Gastrocnemius medialis (tissue), 4 donors: Measurements from ENCODE around the gene ARHGAP11B. TPM values are rescaled to one million over a fixed set of nuclear protein-coding genes. Genes with fewer than 3 reads are reported as not detected.
"Not testable (repeated sequence)": the region's sequence is repeated elsewhere in the genome, so short reads cannot be mapped to it uniquely, and the experiment has no call there.

Experiments
- ATAC-seq, 2 donors: fragments of 150-250 bp; one replicate each; pipeline ENCODE4 v1.9.1; 2016
- DNase-seq, 2 donors: peaks; one replicate each; pipeline ENCODE4 v3.0.0-alpha.2; 2019
- H3K27ac ChIP-seq, 4 donors: fragments of 200-600 bp; sonication (generic); 1 replicate in 1 of 4; 2 replicates in 3 of 4; pipeline ENCODE4 v1.5.1; 2016 to 2018; ENCODE audit warnings: mild to moderate bottlenecking in 2 of 4, moderate library complexity in 1 of 4
- H3K27me3 ChIP-seq, 3 donors: fragments of 200-600 bp; sonication (generic) in 2 of 3; 1 replicate in 1 of 3; 2 replicates in 2 of 3; pipeline versions ENCODE4 v1.5.1 to v1.6.0; 2016 to 2019; ENCODE audit warnings: mild to moderate bottlenecking in 1 of 3, moderate library complexity in 1 of 3
- H3K36me3 ChIP-seq, 2 donors: fragments of 200-600 bp; sonication (generic) in 1 of 2; one replicate each; pipeline ENCODE4 v1.5.1; 2017 to 2018
- H3K4me1 ChIP-seq, 2 donors: fragments of 200-600 bp; sonication (generic) in 1 of 2; one replicate each; pipeline ENCODE4 v1.5.1; 2016 to 2017; ENCODE audit warnings: mild to moderate bottlenecking in 2 of 2
- H3K4me3 ChIP-seq, 4 donors: fragments of 200-600 bp; sonication (generic) in 3 of 4; 1 replicate in 1 of 4; 2 replicates in 3 of 4; pipeline ENCODE4 v1.5.1; 2016 to 2019; ENCODE audit warnings: mild to moderate bottlenecking in 2 of 4
- H3K9me3 ChIP-seq, 3 donors: fragments of 200-600 bp; sonication (generic) in 2 of 3; 1 replicate in 1 of 3; 2 replicates in 2 of 3; pipeline ENCODE4 v1.5.1; 2016 to 2019
- POLR2A ChIP-seq, 2 donors: fragments of 450-650 bp; IDR thresholded peaks; one replicate each; pipeline ENCODE4 v1.6.1; 2017; ENCODE audit warnings: antibody characterized with exemption in 2 of 2, mild to moderate bottlenecking in 2 of 2, moderate library complexity in 2 of 2
- in situ Hi-C, 4 donors: fragments of 200-750 bp; cut with MboI; loops; one replicate each; pipeline versions ENCODE4 v1.15.0 to v1.8.0; 2017; ENCODE audit warnings: low sequenced_read_pairs in 4 of 4
- intact Hi-C: fragments of 100-400 bp; cut with DNase I; formaldehyde crosslinking; loops from one replicate; pipeline ENCODE4 v1.15.1; 2023; ENCODE audit warnings: low total_unique reads
- total RNA-seq, 4 donors: library from RNA; depleted of rRNA; stranded (reverse); fragments of >200 nt; gene quantifications; one replicate each; pipeline versions ENCODE4 v1.1.0 to v1.2.3, GENCODE V29; 2016
- TF ChIP-seq, protein P1 (sequence below), 5 experiments: fragments of 450-650 bp in 3 of 5; fragments of 200-600 bp in 2 of 5; sonication (generic) in 2 of 5; IDR thresholded peaks in 4 of 5; conservative IDR thresholded peaks in 1 of 5; 1 replicate in 4 of 5; 2 replicates in 1 of 5; pipeline ENCODE4 v1.5.1; 2016 to 2019; ENCODE audit warnings: antibody characterized with exemption in 5 of 5, mild to moderate bottlenecking in 3 of 5, moderate library complexity in 3 of 5

ARHGAP11B gene

DNA sequence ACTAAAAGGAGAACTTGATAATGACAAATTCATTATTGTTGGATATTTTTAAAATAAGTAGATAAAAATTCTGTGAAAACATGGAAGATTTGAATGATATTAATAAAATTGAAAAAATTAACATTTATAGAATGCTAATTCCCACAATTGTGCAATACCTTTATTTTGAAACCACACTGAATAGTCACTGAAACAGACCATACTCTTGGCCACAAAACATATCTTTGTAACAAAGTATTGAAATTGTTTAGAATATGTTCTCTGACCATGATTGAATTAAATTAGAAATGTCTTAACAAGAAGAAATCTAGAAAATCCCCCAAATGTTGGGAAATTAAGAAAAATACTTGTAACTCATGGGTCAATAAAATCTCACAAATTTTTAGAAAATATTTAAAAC, 49.2 kb downstream of the ARHGAP11B start:
- in situ Hi-C loops (no loop called here), intact Hi-C loops (no loop called here)
- no peak overlapping the region for H3K27ac ChIP-seq
- H3K4me3 ChIP-seq, result no peak overlapping the region
- H3K36me3 ChIP-seq, result no peaks in the 10 kb centered on the region
- no peaks in the 10 kb centered on the region for H3K4me1 ChIP-seq
- TF ChIP-seq, protein P1, sequence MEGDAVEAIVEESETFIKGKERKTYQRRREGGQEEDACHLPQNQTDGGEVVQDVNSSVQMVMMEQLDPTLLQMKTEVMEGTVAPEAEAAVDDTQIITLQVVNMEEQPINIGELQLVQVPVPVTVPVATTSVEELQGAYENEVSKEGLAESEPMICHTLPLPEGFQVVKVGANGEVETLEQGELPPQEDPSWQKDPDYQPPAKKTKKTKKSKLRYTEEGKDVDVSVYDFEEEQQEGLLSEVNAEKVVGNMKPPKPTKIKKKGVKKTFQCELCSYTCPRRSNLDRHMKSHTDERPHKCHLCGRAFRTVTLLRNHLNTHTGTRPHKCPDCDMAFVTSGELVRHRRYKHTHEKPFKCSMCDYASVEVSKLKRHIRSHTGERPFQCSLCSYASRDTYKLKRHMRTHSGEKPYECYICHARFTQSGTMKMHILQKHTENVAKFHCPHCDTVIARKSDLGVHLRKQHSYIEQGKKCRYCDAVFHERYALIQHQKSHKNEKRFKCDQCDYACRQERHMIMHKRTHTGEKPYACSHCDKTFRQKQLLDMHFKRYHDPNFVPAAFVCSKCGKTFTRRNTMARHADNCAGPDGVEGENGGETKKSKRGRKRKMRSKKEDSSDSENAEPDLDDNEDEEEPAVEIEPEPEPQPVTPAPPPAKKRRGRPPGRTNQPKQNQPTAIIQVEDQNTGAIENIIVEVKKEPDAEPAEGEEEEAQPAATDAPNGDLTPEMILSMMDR (IDR thresholded peaks at IDR 0.05 in 4 of 5, conservative IDR thresholded peaks at IDR 0.05 in 1 of 5), result no peak
- no peak for TF ChIP-seq POLR2A (IDR thresholded peaks at IDR 0.05)
- H3K27me3 ChIP-seq, result no peaks in the 10 kb centered on the region
- no peak for ATAC-seq
- DNase-seq, result no peak
- H3K9me3 ChIP-seq, result no peaks in the 10 kb centered on the region

DNA sequence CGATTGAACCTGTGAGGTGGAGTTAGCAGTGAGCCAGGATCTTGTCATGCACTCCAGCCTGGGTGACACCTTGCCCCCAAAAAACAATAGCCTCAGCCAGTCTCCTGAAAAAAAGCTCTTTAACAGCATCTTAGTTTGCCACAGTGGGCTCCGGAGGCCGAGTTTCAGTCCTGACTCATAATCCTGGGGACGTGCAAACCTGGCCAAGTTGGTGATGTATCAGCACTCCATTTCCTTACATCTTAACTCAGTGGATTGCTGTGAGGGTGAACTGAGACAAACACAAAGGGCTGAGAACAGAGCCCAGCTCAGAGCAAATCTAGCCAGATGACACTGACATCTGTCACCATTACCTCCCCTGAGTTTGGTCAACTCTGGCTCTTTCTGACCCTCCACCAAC, 50.0 kb downstream of the ARHGAP11B start:
- H3K36me3 ChIP-seq, DNase-seq, ATAC-seq, H3K27me3 ChIP-seq, intact Hi-C loops, H3K4me1 ChIP-seq, H3K27ac ChIP-seq, H3K4me3 ChIP-seq, in situ Hi-C loops, H3K9me3 ChIP-seq: not testable (repeated sequence)

DNA sequence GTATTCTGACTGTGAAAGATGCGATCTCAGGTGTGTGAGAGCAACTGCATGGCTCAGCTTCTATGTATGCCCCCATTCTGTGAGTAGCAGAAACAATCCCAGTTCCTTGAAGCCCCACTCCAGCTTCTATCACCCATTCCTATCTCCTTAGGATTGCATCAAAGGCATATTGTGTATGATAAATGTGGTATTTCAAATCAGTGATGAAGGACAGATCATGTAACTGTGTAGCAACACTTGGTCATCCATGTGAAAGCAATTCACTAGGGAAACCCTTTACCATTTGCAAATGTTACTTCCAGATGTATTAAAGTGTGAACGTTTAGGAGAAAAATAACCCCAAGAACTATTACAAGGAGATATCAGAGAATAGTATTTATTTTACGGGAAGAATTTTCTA, 55.1 kb downstream of the ARHGAP11B start:
- intact Hi-C loops, H3K9me3 ChIP-seq, H3K4me1 ChIP-seq, ATAC-seq, H3K4me3 ChIP-seq, H3K36me3 ChIP-seq, H3K27ac ChIP-seq, DNase-seq, H3K27me3 ChIP-seq, in situ Hi-C loops: not testable (repeated sequence)

DNA sequence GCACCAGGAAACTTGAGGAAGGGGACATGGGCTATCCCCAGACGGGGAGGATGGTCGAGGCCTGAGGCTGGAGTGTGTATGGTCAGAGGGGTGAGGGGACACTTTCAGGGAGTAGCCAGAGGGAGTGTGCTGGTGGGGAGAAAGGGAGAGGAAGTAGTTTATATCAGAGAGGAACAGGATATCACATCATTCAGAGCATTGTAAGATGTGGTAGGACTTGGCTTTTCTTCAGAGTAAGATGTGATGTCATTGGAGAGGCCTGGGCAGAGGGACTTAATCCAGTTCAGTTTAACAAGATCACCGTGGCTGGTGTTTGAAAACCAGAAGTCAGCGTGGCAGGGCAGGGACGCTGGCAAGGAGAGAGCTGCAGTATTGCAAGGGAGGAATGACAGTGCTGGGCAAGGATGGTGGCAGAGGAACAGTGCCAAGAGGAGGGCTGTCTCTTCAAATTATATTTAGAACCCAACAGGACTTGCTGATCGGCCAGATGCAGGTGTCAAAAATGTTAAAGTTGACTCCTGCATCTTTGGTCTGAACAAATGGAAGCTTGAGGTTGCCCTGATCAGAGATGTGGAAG, 59.9 kb downstream of the ARHGAP11B start:
- H3K4me1 ChIP-seq, in situ Hi-C loops, H3K4me3 ChIP-seq, DNase-seq, H3K27me3 ChIP-seq, H3K27ac ChIP-seq, H3K36me3 ChIP-seq, H3K9me3 ChIP-seq, intact Hi-C loops: not testable (repeated sequence)
- peak; percentile 56 to 73 for ATAC-seq

DNA sequence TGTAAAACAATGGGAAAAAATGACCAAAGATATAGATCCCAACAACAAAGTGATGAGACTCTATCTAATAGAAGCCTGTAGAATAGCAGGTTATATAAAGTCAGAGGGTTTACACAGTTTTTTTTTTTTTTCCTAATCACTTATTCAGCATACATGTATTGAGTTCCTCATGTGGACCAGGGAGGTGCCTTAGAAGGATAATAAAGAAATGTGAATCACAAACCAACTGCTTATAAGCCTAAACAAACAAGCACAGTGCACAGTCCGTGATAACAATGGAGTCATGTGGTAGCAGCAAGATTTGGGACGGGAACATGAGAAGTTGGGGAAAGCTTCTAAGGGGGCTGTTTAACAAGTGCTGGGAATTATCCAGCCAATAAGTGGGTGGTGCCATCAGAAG, 60.7 kb downstream of the ARHGAP11B start:
- H3K9me3 ChIP-seq, DNase-seq, H3K27me3 ChIP-seq, H3K36me3 ChIP-seq, ATAC-seq, intact Hi-C loops, in situ Hi-C loops, H3K4me3 ChIP-seq, H3K4me1 ChIP-seq, H3K27ac ChIP-seq: not testable (repeated sequence)

Other genes with a start within 250 kb of the ARHGAP11B start
- gene CHRFAM7A, start 232.6 kb upstream of the ARHGAP11B start, total RNA-seq, result 1 to 10 TPM in 1 of 4 donors, under 1 TPM in 2, not detected in 1; 0.07 to 8.5 (median 0.13) TPM
- 1 to 10 TPM in 2 of 4 donors, under 1 TPM in 2; 0.36 to 1.1 (median 1.00) TPM for gene GOLGA8R, start 211.9 kb upstream of the ARHGAP11B start, total RNA-seq
- under 1 TPM in 3 of 4 donors, not detected in 1; 0.41 to 0.97 (median 0.42) TPM for gene GOLGA8Q, start 74.1 kb upstream of the ARHGAP11B start, total RNA-seq
- gene GOLGA8H, start 22.1 kb upstream of the ARHGAP11B start, total RNA-seq, result not detected